ENCODE results near the gene ERMP1.

The ERMP1 gene

GRCh38 chr9:5854063-5854790, 21.3 kb upstream of the ERMP1 start:
- DNase-seq = peak; percentile 36 to 44

- DNase-seq = no peak
These were observed 20.7 kb upstream of the ERMP1 start for GRCh38 chr9:5853617-5854016.

GRCh38 chr9:5852987-5853386, 20.1 kb upstream of the ERMP1 start:
- DNase-seq = no peak

GRCh38 chr9:5851445-5851844, 18.5 kb upstream of the ERMP1 start:
- DNase-seq = peak; percentile 43 to 50

GRCh38 chr9:5850724-5851122, 17.8 kb upstream of the ERMP1 start:
- DNase-seq = no peak

- DNase-seq = no peak
These were observed 15.5 kb upstream of the ERMP1 start for GRCh38 chr9:5848372-5848882.

GRCh38 chr9:5846501-5846921, 13.6 kb upstream of the ERMP1 start:
- no peak for DNase-seq

- no peak for DNase-seq
These were observed 13.2 kb upstream of the ERMP1 start for GRCh38 chr9:5846096-5846495.

GRCh38 chr9:5845157-5845531, 12.2 kb upstream of the ERMP1 start:
- DNase-seq = no peak

GRCh38 chr9:5843794-5844471, 11.0 kb upstream of the ERMP1 start:
- DNase-seq = no peak

- no peak for DNase-seq
These were observed 10.2 kb upstream of the ERMP1 start for GRCh38 chr9:5842929-5843793.

- DNase-seq = peak; percentile 73 to 78
These were observed 9.1 kb upstream of the ERMP1 start for GRCh38 chr9:5841771-5842573.

GRCh38 chr9:5840788-5841187, 7.9 kb upstream of the ERMP1 start:
- no peak for DNase-seq

GRCh38 chr9:5839572-5839902, 6.6 kb upstream of the ERMP1 start:
- DNase-seq = no peak

- DNase-seq = no peak
These were observed 6.1 kb upstream of the ERMP1 start for GRCh38 chr9:5838884-5839571.

- no peak for DNase-seq
These were observed 2.9 kb upstream of the ERMP1 start for GRCh38 chr9:5835808-5836207.

- no peak for DNase-seq
These were observed 1.3 kb upstream of the ERMP1 start for GRCh38 chr9:5834214-5834613.

- peak in 1 of 2 experiments; percentile 61 for DNase-seq
These were observed 813 bp downstream of the ERMP1 start for GRCh38 chr9:5832071-5832537.

- no peak for DNase-seq
These were observed 6.9 kb downstream of the ERMP1 start for GRCh38 chr9:5825895-5826622.

- DNase-seq = no peak
These were observed 7.7 kb downstream of the ERMP1 start for GRCh38 chr9:5825223-5825622.

GRCh38 chr9:5820425-5820824, 12.5 kb downstream of the ERMP1 start:
- DNase-seq = no peak

Measured in activated T-cell treated with anti-CD3 and anti-CD28 coated beads, Interleukin-2, amount 50 U/mL, for 48 hours (primary cell).